NCI-H2227 (cell line): ENCODE results near the gene B3GALT6.

Experiments
- DNase-seq: peaks from one replicate; lab custom pipeline; 2025; ENCODE audit not compliant: unreplicated experiment; lab: John Stamatoyannopoulos, UW

B3GALT6 gene

GRCh38 chr1:1200876-1201810, 30.9 kb upstream of the B3GALT6 start:
- DNase-seq, result peak; percentile 68

- DNase-seq, result no peak
Measured at GRCh38 chr1:1202831-1203560, 29.0 kb upstream of the B3GALT6 start.

GRCh38 chr1:1203561-1204424, 28.2 kb upstream of the B3GALT6 start:
- DNase-seq, result no peak

- DNase-seq, result no peak
Measured at GRCh38 chr1:1204425-1204920, 27.6 kb upstream of the B3GALT6 start.

GRCh38 chr1:1204998-1205768, 26.9 kb upstream of the B3GALT6 start:
- DNase-seq, result no peak

- DNase-seq, result no peak
Measured at GRCh38 chr1:1205769-1206375, 26.2 kb upstream of the B3GALT6 start.

DNA sequence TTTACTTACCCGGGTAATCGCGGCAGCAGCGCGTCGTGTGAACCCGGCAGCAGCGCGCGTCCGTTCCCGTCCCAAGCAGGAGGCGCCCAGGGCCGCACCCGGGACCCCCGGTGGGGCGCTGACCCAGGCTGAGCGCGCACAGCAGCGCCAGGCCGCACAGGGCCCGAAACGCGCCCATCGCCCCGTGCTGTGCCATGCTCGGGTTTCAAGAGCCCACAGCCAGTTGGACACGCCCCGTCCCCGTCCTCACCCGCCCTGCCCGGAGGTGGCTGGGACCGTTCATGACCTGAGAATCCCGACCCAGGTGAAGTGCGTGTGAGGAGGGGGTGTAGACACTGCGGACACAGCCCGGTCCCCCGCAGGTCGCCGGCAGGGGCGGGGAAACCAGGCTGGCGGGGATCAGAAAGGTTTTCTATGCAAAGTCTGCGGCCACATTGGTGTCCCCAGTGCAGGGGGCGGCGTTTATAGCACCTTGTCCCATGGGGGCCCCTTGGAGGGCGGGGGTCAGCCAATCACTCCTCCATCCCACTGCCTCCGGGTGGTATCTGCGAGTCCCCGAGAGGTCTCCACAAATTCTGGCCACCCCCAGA, 25.6 kb upstream of the B3GALT6 start, which contains the start of gene TNFRSF18:
TNFRSF18 (minus strand) TSS at position 217 of the 590 bp plus-strand sequence; CDS start at position 196, 21 bp downstream.
- DNase-seq, result no peak

DNA sequence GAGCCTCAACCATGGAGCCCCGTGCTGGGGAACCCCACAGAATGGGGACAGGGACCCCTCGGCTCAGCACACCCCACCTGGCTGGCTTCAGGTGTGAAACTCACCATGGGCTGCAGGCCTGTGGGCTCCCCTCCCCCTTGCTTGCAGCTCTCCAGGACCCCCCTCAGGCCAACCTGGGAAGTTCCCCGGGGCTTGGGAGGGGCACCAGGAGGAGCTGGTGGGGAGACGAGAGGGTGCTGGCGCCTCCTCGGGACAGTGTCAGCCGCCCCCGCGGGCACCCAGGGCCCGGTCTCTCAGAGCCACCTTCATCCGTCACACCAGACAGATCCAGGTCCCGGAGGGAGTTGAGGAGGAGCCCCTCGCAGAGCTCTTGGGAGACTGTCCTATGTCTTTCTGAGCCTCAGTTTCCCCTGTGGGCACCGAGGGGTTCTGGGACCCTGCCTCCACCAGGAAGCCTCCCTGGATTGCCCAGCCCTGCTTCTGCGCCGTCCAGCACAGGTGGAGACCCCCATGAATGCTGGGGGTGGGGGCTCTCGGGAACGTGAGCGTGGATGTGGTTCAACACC, 25.0 kb upstream of the B3GALT6 start:
- no peak for DNase-seq

GRCh38 chr1:1207571-1207892, 24.5 kb upstream of the B3GALT6 start:
- no peak for DNase-seq

DNA sequence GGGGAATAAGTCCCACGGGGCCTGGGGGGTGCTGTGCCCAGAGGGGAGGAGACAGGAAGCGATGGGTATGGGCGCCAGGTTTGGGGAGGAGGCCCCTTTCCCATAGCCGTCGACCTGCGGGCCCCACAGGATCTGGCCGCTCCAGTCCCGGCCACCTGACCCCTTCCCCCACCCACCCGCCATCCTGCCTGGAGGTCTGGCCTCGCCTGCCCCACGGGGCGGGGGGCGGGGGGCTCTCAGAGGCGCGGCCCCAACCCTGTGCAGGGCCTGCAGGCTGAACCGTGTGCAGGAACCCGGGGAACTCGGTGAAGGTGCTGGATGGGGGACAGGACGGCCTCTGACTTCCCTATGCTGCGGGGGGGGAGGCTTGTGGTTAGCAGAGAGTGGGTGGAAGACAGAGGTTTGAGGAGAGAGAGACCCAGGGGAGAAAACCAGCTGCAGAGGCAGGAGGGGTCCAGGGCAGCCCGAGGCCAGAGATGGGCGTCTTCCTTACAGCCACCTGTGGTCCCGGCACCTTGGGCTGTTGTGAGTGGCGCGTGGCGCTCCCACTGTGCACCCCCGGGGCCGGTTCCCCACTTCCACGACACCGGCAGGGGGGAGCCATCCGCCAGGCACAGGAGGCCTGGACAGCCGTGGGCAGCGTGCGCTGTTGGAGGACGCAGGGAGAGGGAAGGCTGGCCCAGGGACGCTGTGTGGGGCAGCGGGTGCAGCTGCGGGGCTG, 23.2 kb upstream of the B3GALT6 start:
- no peak for DNase-seq

DNA sequence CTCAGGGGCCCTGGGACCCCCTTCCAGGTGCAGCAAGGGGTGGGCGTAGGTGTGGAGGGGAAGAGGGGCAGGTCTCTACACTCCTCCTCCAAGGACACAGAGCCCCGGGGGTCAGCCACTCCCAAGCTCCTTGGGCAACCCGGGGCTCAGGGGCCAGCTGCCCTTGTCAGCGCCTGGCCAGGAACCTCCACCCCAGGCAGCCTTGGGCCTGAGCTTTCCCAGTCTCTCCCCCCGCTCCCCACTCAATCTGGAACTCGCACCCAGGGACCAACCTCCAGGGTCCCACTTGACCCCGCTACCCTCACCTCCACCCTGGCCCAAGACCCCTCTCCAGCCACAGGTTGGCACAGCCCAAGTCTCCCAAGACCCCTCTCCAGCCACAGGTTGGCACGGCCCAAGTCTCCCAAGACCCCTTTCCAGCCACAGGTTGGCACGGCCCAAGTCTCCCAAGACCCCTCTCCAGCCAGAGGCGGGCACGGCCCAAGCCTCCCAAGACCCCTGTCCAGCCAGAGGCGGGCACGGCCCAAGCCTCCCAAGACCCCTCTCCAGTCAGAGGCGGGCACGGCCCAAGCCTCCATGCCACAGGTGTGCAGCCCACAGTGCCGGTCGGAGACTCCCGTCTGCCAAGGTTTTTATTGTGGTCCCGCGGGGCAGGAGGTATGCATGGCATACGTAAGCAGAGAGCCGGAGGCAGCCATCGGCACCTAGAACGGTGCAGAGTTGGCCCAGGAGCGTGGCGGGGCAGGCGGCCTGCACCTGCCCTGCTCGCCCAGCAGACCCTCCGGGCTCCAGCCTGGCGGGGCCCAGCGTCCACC, 21.1 kb upstream of the B3GALT6 start:
- no peak for DNase-seq

DNA sequence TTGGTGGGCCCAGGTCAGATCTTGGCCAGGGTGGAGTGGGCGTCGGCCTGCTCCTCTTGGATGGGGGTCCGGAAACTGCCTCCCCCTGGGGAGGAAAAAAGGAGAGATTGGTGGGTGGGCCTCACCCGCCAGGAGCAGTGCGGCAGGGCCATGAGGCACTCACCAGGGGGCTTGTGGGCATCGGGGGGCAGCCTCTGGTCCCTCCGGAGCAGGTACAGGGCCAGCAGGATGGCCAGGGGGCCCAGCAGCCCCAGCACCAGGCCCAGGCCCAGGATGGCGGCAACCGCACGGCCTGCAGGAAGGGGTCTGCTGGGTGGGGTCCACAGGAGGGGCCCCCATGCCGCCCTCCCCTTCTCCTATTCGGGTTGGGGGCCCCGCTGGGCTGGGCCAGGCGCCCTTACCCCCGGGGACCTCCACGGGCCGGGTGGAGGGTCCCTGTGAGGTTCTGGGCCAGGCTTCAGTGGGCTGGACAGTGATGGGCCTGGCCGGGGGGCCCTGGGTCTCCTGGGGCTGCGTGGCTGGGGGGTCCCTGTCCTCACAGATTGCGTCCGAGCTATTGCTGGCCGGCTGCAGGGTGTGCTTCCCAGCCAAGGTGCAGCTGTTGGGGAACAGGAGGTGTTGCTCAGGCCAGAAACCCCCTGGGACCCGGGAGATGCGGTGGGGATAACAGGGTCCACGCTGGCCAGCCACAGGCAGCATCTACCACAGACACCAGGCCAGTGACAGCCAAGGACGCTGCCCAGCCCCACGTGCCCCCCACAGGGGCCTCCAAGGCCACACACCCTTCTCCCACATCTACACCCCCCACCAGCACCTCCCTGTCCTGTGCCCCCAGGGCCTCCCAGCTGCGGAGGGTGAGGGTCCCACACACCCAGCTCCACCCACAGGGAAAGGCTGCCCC, 20.2 kb upstream of the B3GALT6 start:
- no peak for DNase-seq

DNA sequence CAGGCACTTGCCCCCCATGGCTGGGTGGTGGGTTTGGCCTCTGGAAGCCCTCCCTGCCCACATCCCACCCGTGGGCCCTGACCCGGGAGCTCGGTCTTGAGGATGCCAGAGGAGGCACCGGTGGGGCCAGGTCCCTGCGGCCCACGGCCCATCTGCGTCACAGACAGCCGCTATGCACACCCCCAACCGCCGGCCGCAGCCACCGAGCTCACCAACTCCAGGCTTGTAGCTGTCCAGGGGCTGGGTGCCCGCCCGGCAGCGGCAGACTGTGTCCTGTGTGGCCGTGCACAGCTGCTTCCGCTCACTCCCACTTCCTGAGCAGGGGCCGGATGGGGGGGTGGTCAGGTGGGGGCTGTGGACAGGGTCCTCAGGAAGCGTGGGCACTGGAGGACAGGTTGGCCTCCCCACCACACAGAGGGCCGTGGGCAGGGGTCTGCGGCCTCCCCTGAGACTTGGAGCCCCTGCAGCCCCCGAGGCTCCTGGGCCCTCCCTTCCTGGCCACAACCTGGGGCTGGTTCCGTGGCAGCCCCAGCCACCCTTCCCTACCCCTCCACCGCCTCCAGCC, 19.2 kb upstream of the B3GALT6 start:
- DNase-seq, result no peak

- no peak for DNase-seq
Measured at GRCh38 chr1:1213345-1214265, 18.4 kb upstream of the B3GALT6 start, which contains the start of gene TNFRSF4. TNFRSF4 (minus strand) TSS chr1:1214153; CDS start chr1:1214127, 26 bp downstream.

DNA sequence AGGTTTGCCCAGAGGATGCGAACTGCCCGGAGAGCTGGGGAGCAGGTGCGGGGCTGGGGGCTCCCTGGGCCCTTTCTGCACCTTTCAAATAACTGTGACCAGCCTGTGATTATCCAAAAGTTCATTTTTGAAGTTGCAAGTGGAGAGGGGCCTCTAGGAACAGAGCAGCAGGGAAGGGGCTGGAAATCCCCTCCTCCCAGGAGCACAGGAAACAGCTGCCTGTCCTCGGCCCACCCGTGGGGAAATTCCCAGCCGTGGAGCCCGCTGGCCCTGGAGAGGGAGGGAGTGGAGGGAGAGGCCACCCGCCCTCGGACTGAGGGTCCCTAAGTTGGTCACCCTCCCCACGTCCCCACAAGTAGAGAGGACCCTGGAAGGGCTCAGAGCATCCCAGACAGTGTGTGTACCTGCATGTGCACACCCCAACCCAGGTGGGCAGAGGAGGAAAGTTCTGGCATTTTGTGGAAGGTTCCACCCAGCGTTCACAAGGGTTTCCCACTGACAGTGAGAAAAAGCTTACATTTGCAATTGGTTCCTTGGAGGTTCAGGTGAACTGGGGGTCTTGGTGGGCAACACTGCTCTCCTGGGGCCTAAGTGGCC, 16.9 kb upstream of the B3GALT6 start:
- no peak for DNase-seq
